T-helper 1 cell (primary cell): Measurements from ENCODE around the gene BICRA.
"Not testable (repeated sequence)": the region's sequence is repeated elsewhere in the genome, so short reads cannot be mapped to it uniquely, and the experiment has no call there.

ENCODE experiments used
- DNase-seq, 5 donors: peaks; one replicate each; pipeline ENCODE4 v3.0.0-alpha.2; 2012 to 2020

Gene BICRA

DNA sequence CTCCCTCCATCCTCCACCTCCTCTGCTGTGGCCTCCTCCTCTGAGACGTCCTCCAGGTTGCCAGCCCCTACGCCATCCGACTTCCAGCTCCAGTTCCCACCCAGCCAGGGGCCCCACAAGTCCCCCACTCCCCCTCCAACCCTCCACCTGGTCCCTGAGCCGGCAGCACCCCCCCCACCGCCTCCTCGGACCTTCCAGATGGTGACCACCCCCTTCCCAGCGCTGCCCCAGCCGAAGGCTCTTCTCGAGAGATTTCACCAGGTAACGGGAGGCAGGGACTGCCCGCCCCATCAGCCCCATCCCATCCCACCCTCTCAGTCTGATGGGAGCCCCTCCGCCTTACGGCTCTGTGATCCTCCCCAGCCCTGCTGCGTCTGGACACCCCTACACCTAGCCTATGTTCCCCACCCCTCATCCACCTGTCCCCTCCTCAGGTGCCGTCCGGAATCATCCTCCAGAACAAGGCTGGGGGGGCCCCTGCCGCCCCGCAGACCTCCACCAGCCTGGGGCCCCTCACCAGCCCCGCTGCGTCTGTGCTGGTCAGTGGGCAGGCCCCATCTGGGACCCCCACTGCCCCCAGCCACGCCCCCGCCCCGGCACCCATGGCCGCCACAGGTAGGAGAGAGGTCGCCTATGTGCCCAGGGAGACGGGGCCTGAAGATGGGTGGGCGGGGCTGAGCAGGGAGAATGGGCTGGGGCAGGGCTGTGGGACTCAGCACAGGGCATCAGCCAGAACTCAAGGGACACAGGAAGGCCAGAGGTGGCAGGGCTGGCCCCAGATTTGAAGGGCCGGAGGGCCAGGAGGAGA, 85.7 kb downstream of the BICRA start:
- DNase-seq: no peak

DNA sequence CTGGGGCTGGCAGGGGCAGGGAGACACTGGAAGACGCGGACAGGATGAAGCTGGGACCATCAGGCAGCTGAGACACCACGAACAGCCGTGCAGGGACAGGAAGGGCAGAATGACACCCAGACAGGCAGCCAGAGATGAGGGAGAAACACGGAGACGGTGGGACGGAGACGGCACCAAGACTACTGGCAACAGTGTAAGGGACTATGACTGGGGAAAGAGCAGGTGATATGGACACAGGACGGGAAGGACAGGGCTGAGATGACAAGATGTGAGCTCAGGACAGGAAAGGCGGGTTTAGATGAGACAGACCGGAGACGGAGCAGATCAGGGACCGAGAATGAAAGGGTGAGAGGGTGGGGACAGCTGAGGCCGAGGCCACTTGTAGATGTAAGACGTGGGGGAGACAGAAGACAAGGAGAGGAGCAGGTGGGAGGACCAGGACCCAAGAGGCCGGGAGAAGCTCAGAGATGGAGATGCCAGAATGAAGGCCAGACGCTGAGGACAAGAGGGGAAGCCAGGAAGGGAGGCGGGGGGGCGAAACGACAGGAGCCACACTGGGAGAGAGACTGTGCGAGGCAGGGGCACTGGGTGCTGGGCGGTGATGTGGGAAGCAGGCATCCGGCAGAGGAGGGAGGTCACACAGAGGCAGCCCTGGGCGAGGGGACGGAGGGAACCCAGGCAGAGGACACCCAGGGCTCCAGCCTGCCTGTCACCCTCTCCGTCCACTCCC, 86.8 kb downstream of the BICRA start:
- DNase-seq: no peak

DNA sequence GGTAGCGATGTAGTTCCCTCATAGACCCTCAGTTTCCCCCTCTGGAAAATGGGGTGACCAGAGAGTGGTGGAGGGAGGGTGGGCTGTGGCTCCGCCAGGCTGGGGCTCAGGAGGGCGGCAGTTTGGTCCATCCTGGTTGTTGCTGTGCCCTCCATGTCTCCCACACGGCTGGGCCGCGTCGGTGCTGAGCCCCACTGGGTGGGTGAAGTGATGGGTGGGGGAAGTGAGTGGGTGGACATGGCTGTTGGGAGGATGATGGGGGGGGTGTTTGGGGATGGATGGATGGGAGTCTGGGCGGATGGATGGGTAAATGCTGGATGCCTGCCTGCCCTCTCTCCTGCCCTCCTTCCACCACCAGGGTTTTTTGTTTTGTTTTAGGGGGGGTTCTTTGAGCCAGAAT, 87.7 kb downstream of the BICRA start:
- DNase-seq: no peak

GRCh38 chr19:47697863-47698609, 89.1 kb downstream of the BICRA start:
- DNase-seq: peak in 4 of 5 donors; percentile 39 to 51 (median 39)

DNA sequence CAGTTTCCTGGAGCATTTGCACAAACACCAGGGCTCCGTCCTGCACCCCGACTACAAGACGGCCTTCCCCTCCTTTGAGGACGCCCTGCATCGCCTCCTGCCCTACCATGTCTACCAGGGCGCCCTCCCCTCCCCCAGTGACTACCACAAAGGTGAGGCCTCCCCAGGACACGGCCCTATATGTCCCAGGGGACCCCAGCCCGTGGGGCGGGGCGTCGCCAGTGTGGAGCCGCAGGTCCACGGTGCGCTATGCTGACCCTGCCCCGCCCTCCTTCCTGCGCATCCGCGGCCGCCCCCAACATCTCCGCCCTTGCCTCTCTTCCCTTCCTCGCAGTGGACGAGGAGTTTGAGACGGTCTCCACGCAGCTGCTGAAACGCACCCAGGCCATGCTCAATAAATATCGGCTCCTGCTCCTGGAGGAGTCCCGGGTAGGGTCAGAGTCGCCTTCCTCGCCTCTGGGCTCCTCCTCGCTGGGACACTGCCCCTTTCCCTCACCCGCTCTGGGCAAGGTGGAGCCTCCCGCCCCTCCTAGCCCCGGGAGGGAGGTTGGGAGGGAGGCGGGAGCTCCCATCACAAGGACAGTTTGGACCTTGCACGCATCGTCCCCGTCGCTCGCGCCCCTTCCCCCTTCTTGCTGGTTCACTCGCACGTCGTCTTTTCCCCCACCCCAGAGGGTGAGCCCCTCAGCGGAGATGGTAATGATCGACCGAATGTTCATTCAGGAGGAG, 89.9 kb downstream of the BICRA start:
- DNase-seq: no peak

GRCh38 chr19:47699360-47699917, 90.5 kb downstream of the BICRA start:
- peak in 3 of 5 donors; percentile 33 to 42 (median 38) for DNase-seq

GRCh38 chr19:47700934-47701716, 92.2 kb downstream of the BICRA start:
- no peak for DNase-seq

DNA sequence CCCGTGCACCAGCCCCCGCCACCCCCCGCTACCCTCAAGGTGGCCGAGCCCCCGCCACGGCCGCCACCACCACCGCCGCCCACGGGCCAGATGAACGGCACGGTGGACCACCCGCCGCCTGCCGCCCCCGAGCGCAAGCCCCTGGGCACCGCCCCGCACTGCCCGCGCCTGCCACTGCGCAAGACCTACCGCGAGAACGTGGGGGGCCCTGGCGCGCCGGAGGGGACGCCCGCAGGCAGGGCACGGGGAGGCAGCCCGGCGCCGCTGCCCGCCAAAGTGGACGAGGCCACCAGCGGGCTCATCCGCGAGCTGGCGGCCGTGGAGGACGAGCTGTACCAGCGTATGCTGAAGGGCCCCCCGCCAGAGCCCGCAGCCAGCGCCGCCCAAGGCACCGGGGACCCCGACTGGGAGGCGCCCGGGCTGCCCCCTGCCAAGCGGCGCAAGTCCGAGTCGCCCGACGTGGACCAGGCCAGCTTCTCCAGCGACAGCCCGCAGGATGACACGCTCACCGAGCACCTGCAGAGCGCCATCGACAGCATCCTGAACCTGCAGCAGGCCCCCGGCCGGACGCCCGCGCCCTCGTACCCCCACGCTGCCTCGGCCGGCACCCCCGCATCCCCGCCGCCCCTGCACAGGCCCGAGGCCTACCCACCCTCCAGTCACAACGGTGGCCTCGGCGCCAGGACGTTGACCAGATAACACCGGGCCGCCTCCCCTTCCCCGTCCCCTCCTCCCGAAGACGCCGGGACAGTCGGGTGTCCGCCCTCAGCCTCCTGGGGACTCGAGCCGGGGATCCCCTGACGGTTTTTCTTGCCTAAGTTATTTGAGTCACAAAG, 93.0 kb downstream of the BICRA start:
- DNase-seq: no peak

DNA sequence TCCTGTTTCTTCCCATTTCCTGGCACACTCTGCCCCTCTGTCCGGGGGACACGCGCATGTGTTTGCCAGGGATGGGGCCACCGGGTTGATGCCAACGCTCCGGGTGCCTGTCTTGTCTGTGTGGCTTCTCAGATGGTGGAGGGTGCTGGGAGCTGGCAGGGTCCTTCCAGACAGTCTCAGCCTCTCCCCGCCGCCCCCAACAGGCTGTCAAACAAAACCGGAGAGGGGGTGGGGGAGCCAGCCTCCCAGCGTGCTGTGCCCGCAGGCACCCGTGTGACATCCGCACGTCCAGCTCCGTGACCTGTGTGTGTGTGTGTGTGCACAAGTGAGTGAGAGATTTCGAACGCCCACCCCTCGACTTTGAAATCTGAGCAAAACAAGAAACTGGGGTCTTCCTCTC, 93.7 kb downstream of the BICRA start:
- no peak for DNase-seq

GRCh38 chr19:47703301-47703700, 94.4 kb downstream of the BICRA start:
- DNase-seq: no peak

DNA sequence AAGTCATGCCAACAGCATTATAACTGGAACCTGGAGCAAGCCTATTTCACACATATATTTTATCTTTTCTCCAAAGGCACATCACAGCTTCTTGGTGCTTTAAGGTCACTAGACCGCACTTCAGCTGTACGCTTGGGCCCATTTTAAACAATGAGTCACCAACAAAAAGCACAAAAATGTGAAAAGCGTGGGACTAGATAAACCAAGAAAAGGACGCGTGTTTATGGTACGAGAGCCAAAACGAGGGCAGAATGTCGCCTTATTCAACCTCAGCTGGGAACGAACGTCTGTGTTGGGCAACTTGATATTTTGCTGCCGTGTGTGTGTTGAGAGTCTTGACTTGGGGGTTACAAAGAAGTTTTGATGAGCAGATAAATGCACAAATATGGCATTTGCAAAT, 95.1 kb downstream of the BICRA start:
- DNase-seq: no peak

GRCh38 chr19:47704656-47705055, 95.7 kb downstream of the BICRA start:
- DNase-seq: no peak

GRCh38 chr19:47707135-47707925, 98.4 kb downstream of the BICRA start:
- peak in 4 of 5 donors; percentile 45 to 71 (median 57) for DNase-seq

GRCh38 chr19:47711652-47712242, 102.8 kb downstream of the BICRA start:
- DNase-seq: no peak

GRCh38 chr19:47713046-47714021, 104.4 kb downstream of the BICRA start, which contains the start of gene EHD2:
EHD2 (plus strand) TSS chr19:47713422; CDS start chr19:47716613, 3,191 bp downstream.
- DNase-seq: peak in 1 of 5 donors; percentile 21

DNA sequence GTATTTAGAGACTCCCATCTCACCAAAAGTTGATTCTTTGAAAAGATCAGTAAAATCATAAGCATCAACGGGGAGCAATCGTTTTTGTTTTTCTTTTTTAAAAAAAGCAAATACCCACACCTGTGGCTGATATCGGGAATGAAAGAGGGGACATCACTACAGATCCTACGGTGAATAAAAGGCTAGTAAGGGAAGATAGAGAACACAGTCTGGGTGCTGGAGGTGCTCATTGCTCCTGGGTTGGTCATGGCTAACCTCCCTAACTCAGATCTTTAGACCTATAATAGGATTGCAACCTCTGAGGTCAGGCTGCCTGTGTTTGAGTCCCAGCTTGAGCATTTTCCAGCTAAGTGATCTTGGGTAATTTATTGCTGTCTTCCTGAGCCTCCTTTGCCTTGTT, 105.4 kb downstream of the BICRA start:
- DNase-seq: no peak

- DNase-seq: not testable (repeated sequence)
These were observed 105.9 kb downstream of the BICRA start for GRCh38 chr19:47714855-47715254.
